ENCODE results near the gene ZNF608.

DNA sequence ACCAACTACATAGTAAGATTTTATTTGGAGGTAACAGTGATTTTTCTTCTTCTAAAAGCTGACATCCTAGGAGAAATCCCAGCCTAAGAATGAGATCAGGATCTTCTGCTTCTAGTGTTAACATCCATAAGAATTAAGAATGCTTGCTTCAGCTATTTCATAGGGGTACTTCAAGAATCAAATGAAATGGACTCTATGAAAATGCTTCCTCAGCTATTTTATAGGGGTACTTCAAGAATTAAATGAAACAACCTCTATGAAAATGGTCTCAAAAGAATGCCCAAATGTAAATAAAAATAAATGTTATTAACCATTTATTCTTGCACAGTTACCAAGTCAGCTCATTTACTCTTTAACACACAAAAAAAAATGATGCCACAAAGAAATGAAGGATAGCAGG, 31.5 kb downstream of the ZNF608 start:
- TF ChIP-seq ZFP3 (CRISPR knock-in tag; IDR thresholded peaks at IDR 0.05): no peak
- TF ChIP-seq ISL1 (CRISPR knock-in tag; IDR thresholded peaks at IDR 0.05): no peak
- no peak for TF ChIP-seq ZC3H10 (CRISPR knock-in tag; IDR thresholded peaks at IDR 0.05)
- TF ChIP-seq, protein P1, sequence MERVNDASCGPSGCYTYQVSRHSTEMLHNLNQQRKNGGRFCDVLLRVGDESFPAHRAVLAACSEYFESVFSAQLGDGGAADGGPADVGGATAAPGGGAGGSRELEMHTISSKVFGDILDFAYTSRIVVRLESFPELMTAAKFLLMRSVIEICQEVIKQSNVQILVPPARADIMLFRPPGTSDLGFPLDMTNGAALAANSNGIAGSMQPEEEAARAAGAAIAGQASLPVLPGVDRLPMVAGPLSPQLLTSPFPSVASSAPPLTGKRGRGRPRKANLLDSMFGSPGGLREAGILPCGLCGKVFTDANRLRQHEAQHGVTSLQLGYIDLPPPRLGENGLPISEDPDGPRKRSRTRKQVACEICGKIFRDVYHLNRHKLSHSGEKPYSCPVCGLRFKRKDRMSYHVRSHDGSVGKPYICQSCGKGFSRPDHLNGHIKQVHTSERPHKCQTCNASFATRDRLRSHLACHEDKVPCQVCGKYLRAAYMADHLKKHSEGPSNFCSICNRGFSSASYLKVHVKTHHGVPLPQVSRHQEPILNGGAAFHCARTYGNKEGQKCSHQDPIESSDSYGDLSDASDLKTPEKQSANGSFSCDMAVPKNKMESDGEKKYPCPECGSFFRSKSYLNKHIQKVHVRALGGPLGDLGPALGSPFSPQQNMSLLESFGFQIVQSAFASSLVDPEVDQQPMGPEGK (CRISPR knock-in tag; IDR thresholded peaks at IDR 0.05; ENCODE audit: borderline replicate concordance): no peak
- no peak for TF ChIP-seq ESRRG (CRISPR knock-in tag; IDR thresholded peaks at IDR 0.05)
- TF ChIP-seq OSR1 (CRISPR knock-in tag; IDR thresholded peaks at IDR 0.05): no peak
- TF ChIP-seq SNAI2 (CRISPR knock-in tag; IDR thresholded peaks at IDR 0.05): no peak
- TF ChIP-seq, protein P2, sequence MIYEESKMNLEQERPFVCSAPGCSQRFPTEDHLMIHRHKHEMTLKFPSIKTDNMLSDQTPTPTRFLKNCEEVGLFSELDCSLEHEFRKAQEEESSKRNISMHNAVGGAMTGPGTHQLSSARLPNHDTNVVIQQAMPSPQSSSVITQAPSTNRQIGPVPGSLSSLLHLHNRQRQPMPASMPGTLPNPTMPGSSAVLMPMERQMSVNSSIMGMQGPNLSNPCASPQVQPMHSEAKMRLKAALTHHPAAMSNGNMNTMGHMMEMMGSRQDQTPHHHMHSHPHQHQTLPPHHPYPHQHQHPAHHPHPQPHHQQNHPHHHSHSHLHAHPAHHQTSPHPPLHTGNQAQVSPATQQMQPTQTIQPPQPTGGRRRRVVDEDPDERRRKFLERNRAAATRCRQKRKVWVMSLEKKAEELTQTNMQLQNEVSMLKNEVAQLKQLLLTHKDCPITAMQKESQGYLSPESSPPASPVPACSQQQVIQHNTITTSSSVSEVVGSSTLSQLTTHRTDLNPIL (CRISPR knock-in tag; IDR thresholded peaks at IDR 0.05; ENCODE audit: low read depth): no peak
- no peak for TF ChIP-seq RARB (CRISPR knock-in tag; IDR thresholded peaks at IDR 0.05)
- no peak for TF ChIP-seq ZNF8 (CRISPR knock-in tag; IDR thresholded peaks at IDR 0.05)
- no peak for TF ChIP-seq BACH2 (CRISPR knock-in tag; IDR thresholded peaks at IDR 0.05; ENCODE audit: borderline replicate concordance)
- TF ChIP-seq PPARA (CRISPR knock-in tag; IDR thresholded peaks at IDR 0.05; ENCODE audit: borderline replicate concordance): no peak
- TF ChIP-seq ZNF565 (CRISPR knock-in tag; conservative IDR thresholded peaks at IDR 0.05; ENCODE audit: low read depth): no peak
- TF ChIP-seq TOX (CRISPR knock-in tag; IDR thresholded peaks at IDR 0.05; ENCODE audit: borderline replicate concordance): no peak

Data from SK-N-SH treated with all-trans-retinoic acid at 6 μM for 48 hours (cell line).